WTC11 (cell line): ENCODE data around the gene RMND5A. TPM values are rescaled to one million over a fixed set of nuclear protein-coding genes. Genes with fewer than 3 reads are reported as not detected.

Experiments
- ATAC-seq: fragments of 200-7000 bp; cut with Tn5 transposase; 2 replicates; pipeline ENCODE4 v1.10.0; 2021; ENCODE audit warnings: mild to moderate bottlenecking, moderate library complexity
- CTCF ChIA-PET: fragments of 300-600 bp; sonication (Branson Sonifier 250); formaldehyde crosslinking; loops from one replicate; lab custom pipeline; 2021; ENCODE audit warnings: antibody characterized with exemption; lab: Charles Lee
- POLR2A ChIA-PET: fragments of 350-600 bp; sonication (Branson Sonifier 250); formaldehyde crosslinking; loops from one replicate; lab custom pipeline; 2021; ENCODE audit warnings: antibody characterized with exemption; lab: Charles Lee
- DNase-seq: peaks from one replicate; pipeline ENCODE4 v3.0.0; 2021; ENCODE audit warnings: low spot score
- H3K27ac Mint-ChIP-seq: 2 replicates; pipeline ENCODE4 v1.8.0; 2021; ENCODE audit warnings: mixed read lengths
- H3K27me3 Mint-ChIP-seq: 2 replicates; pipeline ENCODE4 v1.8.0; 2021; ENCODE audit warnings: low read depth, mild to moderate bottlenecking, moderate library complexity, mixed read lengths
- H3K36me3 Mint-ChIP-seq: 2 replicates; pipeline ENCODE4 v1.8.0; 2021; ENCODE audit warnings: mixed read lengths
- H3K4me1 Mint-ChIP-seq: 2 replicates; pipeline ENCODE4 v1.8.0; 2022; ENCODE audit warnings: mixed read lengths
- H3K4me3 Mint-ChIP-seq: 2 replicates; pipeline ENCODE4 v1.8.0; 2021; ENCODE audit warnings: mild to moderate bottlenecking, moderate library complexity, mixed read lengths
- H3K9me3 Mint-ChIP-seq: 2 replicates; pipeline ENCODE4 v1.8.0; 2021; ENCODE audit warnings: mixed read lengths
- CBFB ChIP-seq: sonication (generic); formaldehyde crosslinking; IDR thresholded peaks from 2 replicates; pipeline ENCODE4 v1.8.1; 2022; ENCODE audit warnings: mild to moderate bottlenecking, low read depth, missing genetic modification reagents
- JAZF1 ChIP-seq: fragments of 250-450 bp; sonication (Bioruptor Pico); IDR thresholded peaks from 2 replicates; pipeline ENCODE4 v1.9.0; 2021; ENCODE audit warnings: moderate library complexity, mild to moderate bottlenecking, inconsistent platforms
- MYBL2 ChIP-seq: sonication (generic); formaldehyde crosslinking; IDR thresholded peaks from 2 replicates; pipeline ENCODE4 v1.8.1; 2023; ENCODE audit warnings: mild to moderate bottlenecking, moderate library complexity, missing genetic modification reagents
- RORB ChIP-seq: fragments of 250-450 bp; sonication (Bioruptor Pico); IDR thresholded peaks from 2 replicates; pipeline ENCODE4 v1.9.0; 2021; ENCODE audit warnings: mild to moderate bottlenecking
- SMAD3 ChIP-seq: sonication (generic); formaldehyde crosslinking; IDR thresholded peaks from 2 replicates; pipeline ENCODE4 v1.8.0; 2022; ENCODE audit warnings: missing genetic modification reagents, mild to moderate bottlenecking, borderline replicate concordance
- TEAD1 ChIP-seq: sonication (generic); formaldehyde crosslinking; IDR thresholded peaks from 2 replicates; pipeline ENCODE4 v1.8.0; 2022; ENCODE audit warnings: mild to moderate bottlenecking, missing genetic modification reagents
- TP53 ChIP-seq: sonication (generic); formaldehyde crosslinking; IDR thresholded peaks from 2 replicates; pipeline ENCODE4 v1.8.1; 2023; ENCODE audit warnings: mild to moderate bottlenecking, missing genetic modification reagents
- ZNF121 ChIP-seq: sonication (generic); formaldehyde crosslinking; IDR thresholded peaks from 2 replicates; pipeline ENCODE4 v1.8.0; 2023; ENCODE audit warnings: missing genetic modification reagents
- ZNF317 ChIP-seq: sonication (generic); formaldehyde crosslinking; IDR thresholded peaks from 2 replicates; pipeline ENCODE4 v1.8.1; 2023; ENCODE audit warnings: low read depth, mild to moderate bottlenecking, moderate library complexity, missing genetic modification reagents, borderline replicate concordance
- ZNF396 ChIP-seq: fragments of 250-450 bp; sonication (Bioruptor Pico); IDR thresholded peaks from 2 replicates; pipeline ENCODE4 v1.8.0; 2021; ENCODE audit warnings: mild to moderate bottlenecking, moderate library complexity, borderline replicate concordance
- total RNA-seq: library from RNA; stranded (reverse); gene quantifications from 3 replicates; pipeline ENCODE4 v1.2.3, GENCODE V29; 2021
- TF ChIP-seq, protein P1 (sequence below): sonication (generic); formaldehyde crosslinking; IDR thresholded peaks from 2 replicates; pipeline ENCODE4 v1.8.1; 2023; ENCODE audit warnings: mild to moderate bottlenecking, moderate library complexity, missing genetic modification reagents
- TF ChIP-seq, protein P2 (sequence below): fragments of 250-450 bp; sonication (Bioruptor Pico); IDR thresholded peaks from 2 replicates; pipeline ENCODE4 v1.8.0; 2021; ENCODE audit warnings: mild to moderate bottlenecking
- TF ChIP-seq, protein P3 (sequence below): fragments of 200-600 bp; IDR thresholded peaks from 2 replicates; pipeline ENCODE4 v1.8.0; 2022; ENCODE audit warnings: antibody characterized with exemption
- TF ChIP-seq, protein P4 (sequence below): sonication (generic); formaldehyde crosslinking; IDR thresholded peaks from 2 replicates; pipeline ENCODE4 v1.8.0; 2023; ENCODE audit warnings: missing genetic modification reagents, mild to moderate bottlenecking, borderline replicate concordance
- TF ChIP-seq, protein P5 (sequence below): sonication (generic); formaldehyde crosslinking; IDR thresholded peaks from 2 replicates; pipeline ENCODE4 v1.8.1; 2022; ENCODE audit warnings: mild to moderate bottlenecking, missing genetic modification reagents, moderate library complexity, borderline replicate concordance

RMND5A gene
- total RNA-seq, 1 experiment from 2014 or later = 55.4 TPM

DNA sequence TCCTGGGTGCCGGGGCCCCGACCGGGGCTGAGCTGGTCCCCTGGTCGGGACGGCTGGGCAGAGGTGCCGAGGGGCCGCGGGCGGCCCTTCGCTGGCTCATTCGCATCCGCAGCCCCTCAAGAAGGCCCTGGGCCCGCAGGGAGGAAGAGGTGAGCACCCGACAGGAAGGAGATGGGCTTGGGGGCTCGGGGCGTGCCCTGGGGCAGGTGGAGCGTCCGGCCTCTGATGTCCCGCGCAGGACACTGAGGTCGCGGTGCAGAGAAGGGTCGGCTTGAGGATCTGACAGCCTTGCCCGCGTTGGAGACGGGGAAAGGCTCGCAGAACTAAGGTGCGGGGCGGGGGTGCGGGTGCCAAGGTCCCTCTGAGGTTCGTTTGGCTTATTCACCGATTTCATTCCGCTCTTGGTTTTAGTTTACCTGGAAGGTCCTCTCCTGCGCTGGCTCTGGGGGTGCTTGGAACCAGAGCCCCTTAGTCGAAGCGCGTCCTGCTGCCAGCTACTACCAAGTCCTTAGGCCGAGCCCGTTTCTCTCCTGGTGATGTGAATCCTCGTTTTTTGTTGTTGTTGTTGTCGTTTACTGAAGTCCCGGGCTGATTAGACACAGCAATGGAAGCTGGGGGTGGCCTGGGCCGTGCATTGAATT is 89.5 kb downstream of the RMND5A start:
- no peak overlapping the region for H3K27ac Mint-ChIP-seq
- no peaks in the 10 kb centered on the region for H3K36me3 Mint-ChIP-seq
- POLR2A ChIA-PET = no interaction called here
- peaks cover 21% of the 10 kb centered on the region for H3K4me1 Mint-ChIP-seq
- H3K27me3 Mint-ChIP-seq = peaks cover 50% of the 10 kb centered on the region
- no peak for TF ChIP-seq RORB (CRISPR knock-in tag)
- TF ChIP-seq ZNF396 = no peak
- TF ChIP-seq CBFB = no peak
- TF ChIP-seq, protein P1, sequence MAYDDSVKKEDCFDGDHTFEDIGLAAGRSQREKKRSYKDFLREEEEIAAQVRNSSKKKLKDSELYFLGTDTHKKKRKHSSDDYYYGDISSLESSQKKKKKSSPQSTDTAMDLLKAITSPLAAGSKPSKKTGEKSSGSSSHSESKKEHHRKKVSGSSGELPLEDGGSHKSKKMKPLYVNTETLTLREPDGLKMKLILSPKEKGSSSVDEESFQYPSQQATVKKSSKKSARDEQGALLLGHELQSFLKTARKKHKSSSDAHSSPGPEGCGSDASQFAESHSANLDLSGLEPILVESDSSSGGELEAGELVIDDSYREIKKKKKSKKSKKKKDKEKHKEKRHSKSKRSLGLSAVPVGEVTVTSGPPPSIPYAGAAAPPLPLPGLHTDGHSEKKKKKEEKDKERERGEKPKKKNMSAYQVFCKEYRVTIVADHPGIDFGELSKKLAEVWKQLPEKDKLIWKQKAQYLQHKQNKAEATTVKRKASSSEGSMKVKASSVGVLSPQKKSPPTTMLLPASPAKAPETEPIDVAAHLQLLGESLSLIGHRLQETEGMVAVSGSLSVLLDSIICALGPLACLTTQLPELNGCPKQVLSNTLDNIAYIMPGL (CRISPR knock-in tag) = no peak
- TF ChIP-seq, protein P2, sequence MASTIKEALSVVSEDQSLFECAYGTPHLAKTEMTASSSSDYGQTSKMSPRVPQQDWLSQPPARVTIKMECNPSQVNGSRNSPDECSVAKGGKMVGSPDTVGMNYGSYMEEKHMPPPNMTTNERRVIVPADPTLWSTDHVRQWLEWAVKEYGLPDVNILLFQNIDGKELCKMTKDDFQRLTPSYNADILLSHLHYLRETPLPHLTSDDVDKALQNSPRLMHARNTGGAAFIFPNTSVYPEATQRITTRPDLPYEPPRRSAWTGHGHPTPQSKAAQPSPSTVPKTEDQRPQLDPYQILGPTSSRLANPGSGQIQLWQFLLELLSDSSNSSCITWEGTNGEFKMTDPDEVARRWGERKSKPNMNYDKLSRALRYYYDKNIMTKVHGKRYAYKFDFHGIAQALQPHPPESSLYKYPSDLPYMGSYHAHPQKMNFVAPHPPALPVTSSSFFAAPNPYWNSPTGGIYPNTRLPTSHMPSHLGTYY (CRISPR knock-in tag) = no peak
- TF ChIP-seq, protein P3, sequence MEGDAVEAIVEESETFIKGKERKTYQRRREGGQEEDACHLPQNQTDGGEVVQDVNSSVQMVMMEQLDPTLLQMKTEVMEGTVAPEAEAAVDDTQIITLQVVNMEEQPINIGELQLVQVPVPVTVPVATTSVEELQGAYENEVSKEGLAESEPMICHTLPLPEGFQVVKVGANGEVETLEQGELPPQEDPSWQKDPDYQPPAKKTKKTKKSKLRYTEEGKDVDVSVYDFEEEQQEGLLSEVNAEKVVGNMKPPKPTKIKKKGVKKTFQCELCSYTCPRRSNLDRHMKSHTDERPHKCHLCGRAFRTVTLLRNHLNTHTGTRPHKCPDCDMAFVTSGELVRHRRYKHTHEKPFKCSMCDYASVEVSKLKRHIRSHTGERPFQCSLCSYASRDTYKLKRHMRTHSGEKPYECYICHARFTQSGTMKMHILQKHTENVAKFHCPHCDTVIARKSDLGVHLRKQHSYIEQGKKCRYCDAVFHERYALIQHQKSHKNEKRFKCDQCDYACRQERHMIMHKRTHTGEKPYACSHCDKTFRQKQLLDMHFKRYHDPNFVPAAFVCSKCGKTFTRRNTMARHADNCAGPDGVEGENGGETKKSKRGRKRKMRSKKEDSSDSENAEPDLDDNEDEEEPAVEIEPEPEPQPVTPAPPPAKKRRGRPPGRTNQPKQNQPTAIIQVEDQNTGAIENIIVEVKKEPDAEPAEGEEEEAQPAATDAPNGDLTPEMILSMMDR = no peak
- TF ChIP-seq, protein P4, sequence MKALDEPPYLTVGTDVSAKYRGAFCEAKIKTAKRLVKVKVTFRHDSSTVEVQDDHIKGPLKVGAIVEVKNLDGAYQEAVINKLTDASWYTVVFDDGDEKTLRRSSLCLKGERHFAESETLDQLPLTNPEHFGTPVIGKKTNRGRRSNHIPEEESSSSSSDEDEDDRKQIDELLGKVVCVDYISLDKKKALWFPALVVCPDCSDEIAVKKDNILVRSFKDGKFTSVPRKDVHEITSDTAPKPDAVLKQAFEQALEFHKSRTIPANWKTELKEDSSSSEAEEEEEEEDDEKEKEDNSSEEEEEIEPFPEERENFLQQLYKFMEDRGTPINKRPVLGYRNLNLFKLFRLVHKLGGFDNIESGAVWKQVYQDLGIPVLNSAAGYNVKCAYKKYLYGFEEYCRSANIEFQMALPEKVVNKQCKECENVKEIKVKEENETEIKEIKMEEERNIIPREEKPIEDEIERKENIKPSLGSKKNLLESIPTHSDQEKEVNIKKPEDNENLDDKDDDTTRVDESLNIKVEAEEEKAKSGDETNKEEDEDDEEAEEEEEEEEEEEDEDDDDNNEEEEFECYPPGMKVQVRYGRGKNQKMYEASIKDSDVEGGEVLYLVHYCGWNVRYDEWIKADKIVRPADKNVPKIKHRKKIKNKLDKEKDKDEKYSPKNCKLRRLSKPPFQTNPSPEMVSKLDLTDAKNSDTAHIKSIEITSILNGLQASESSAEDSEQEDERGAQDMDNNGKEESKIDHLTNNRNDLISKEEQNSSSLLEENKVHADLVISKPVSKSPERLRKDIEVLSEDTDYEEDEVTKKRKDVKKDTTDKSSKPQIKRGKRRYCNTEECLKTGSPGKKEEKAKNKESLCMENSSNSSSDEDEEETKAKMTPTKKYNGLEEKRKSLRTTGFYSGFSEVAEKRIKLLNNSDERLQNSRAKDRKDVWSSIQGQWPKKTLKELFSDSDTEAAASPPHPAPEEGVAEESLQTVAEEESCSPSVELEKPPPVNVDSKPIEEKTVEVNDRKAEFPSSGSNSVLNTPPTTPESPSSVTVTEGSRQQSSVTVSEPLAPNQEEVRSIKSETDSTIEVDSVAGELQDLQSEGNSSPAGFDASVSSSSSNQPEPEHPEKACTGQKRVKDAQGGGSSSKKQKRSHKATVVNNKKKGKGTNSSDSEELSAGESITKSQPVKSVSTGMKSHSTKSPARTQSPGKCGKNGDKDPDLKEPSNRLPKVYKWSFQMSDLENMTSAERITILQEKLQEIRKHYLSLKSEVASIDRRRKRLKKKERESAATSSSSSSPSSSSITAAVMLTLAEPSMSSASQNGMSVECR = no peak
- TF ChIP-seq ZNF121 (CRISPR knock-in tag) = no peak
- no peak for TF ChIP-seq ZNF317 (CRISPR knock-in tag)
- H3K9me3 Mint-ChIP-seq = no peaks in the 10 kb centered on the region
- DNase-seq = peak; percentile 24
- no peak for ATAC-seq
- peak overlapping the region; percentile 56 for H3K4me3 Mint-ChIP-seq
- CTCF ChIA-PET = interaction anchor here (1.0 kb wide), 1 partner anchor 28 kb away, joined by 3 read pairs; no protein-coding TSS in a partner anchor

DNA sequence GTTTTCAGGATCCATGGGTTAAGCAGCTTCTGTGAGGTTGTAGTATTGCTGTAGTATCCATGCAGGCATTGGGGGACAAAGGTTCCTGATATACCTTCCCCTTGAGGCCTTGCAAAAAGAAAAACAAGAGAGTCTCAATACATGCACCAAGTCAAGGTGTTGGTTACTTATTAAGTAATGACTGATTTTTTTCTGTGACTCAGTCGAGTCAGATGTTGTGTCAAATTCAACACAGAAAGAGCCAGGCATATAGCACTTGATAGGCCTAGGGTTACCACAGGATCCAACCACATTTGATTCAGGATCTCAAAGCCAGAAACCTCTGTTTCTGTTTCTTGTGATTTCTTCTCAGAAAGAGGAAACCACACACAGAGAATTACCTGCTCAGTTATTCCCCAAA is 95.5 kb downstream of the RMND5A start:
- Mint-ChIP-seq H3K4me1 (peaks cover 10% of the 10 kb centered on the region; the same call in 1 of the 2 replicates), H3K27ac (no peak overlapping the region), H3K9me3 (peaks cover 9% of the 10 kb centered on the region), H3K4me3 (no peak overlapping the region), H3K36me3 (no peaks in the 10 kb centered on the region), H3K27me3 (peaks cover under 1% of the 10 kb centered on the region; the same call in 1 of the 2 replicates)
- DNase-seq (no peak), ATAC-seq (no peak)
- ChIA-PET CTCF (no interaction called here), POLR2A (no interaction called here)
- no peak for TF ChIP-seq CBFB
- no peak for TF ChIP-seq MYBL2 (CRISPR knock-in tag)
- TF ChIP-seq, protein P5, sequence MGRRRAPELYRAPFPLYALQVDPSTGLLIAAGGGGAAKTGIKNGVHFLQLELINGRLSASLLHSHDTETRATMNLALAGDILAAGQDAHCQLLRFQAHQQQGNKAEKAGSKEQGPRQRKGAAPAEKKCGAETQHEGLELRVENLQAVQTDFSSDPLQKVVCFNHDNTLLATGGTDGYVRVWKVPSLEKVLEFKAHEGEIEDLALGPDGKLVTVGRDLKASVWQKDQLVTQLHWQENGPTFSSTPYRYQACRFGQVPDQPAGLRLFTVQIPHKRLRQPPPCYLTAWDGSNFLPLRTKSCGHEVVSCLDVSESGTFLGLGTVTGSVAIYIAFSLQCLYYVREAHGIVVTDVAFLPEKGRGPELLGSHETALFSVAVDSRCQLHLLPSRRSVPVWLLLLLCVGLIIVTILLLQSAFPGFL (CRISPR knock-in tag) = no peak
- TF ChIP-seq SMAD3 = no peak
- no peak for TF ChIP-seq TEAD1 (CRISPR knock-in tag)
- TF ChIP-seq, protein P4 = no peak
- no peak for TF ChIP-seq JAZF1
- no peak for TF ChIP-seq TP53 (CRISPR knock-in tag)
- TF ChIP-seq, protein P1 (CRISPR knock-in tag) = no peak
